Neural progenitor cell (in vitro differentiated cells): Measurements from ENCODE around the gene ST13.

Experiments used
- CTCF ChIP-seq: fragments of 200-600 bp; sonication (generic); IDR thresholded peaks from 2 replicates; pipeline ENCODE4 v1.5.1; 2017; ENCODE audit warnings: antibody characterized with exemption, mild to moderate bottlenecking
- EZH2 ChIP-seq: fragments of 200-600 bp; sonication (generic); IDR thresholded peaks from 2 replicates; pipeline ENCODE4 v1.6.1; 2017; ENCODE audit warnings: antibody characterized with exemption, mild to moderate bottlenecking, moderate library complexity

DNA sequence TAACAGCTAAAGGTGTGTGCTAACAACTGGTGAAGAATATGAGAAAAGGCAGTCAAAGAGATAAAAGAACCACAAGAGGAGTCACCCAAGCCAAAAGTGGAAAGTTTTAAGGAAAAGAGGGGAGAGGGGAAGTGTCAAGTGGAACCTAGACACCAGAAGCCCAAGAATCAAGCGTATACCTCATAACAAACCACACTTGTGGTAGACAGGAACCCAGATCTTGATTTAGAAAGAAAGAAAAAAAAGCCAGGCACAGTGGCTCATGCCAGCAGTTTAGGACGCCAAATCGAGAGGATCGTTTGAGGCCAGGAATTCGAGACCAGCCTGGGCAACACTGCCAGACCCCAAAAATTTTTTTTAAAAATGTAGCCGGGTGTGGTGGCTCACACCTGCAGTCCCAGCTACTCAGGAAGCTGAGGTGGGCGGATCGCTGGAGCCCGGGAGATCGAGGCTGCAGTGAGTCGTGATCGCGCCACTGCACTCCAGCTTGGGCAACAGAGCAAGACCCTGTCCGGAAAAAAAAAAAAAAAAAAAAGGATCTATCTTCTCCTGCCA is 38.2 kb downstream of the ST13 start:
- TF ChIP-seq CTCF (no peak), EZH2 (no peak)
